Karpas-422 (cell line): Measurements from ENCODE around the gene CNTNAP2. TPM values are rescaled to one million over a fixed set of nuclear protein-coding genes. Genes with fewer than 3 reads are reported as not detected.

Experiments
- DNase-seq: peaks from one replicate; pipeline ENCODE4 v3.0.0-alpha.2; 2015
- H2AFZ ChIP-seq: fragments of 200-600 bp; sonication (generic); 2 replicates; pipeline ENCODE4 v1.6.1; 2014; ENCODE audit warnings: antibody characterized with exemption, low read length, mixed read lengths
- H3K27ac ChIP-seq: fragments of 200-600 bp; sonication (generic); 2 replicates; pipeline ENCODE4 v1.5.1; 2014; ENCODE audit warnings: mild to moderate bottlenecking, low read length, moderate library complexity
- H3K27me3 ChIP-seq: fragments of 200-600 bp; sonication (generic); 2 replicates; pipeline ENCODE4 v1.6.1; 2014; ENCODE audit warnings: low read length, mixed read lengths
- H3K36me3 ChIP-seq: fragments of 200-600 bp; sonication (generic); 2 replicates; pipeline ENCODE4 v1.6.1; 2014; ENCODE audit warnings: low read length, mixed read lengths; ENCODE audit not compliant: insufficient read depth
- H3K4me1 ChIP-seq: fragments of 200-600 bp; sonication (generic); 2 replicates; pipeline ENCODE4 v1.6.1; 2014; ENCODE audit warnings: mild to moderate bottlenecking, low read length, mixed read lengths
- H3K4me2 ChIP-seq: fragments of 200-600 bp; sonication (generic); 2 replicates; pipeline ENCODE4 v1.6.1; 2014; ENCODE audit warnings: low read length, low read depth, mild to moderate bottlenecking; ENCODE audit not compliant: poor library complexity, severe bottlenecking
- H3K4me3 ChIP-seq: fragments of 200-600 bp; sonication (generic); 2 replicates; pipeline ENCODE4 v1.5.1; 2014; ENCODE audit warnings: mild to moderate bottlenecking, antibody characterized with exemption, low read length, mixed read lengths
- H3K79me2 ChIP-seq: fragments of 200-600 bp; sonication (generic); 2 replicates; pipeline ENCODE4 v1.6.1; 2014; ENCODE audit warnings: mild to moderate bottlenecking, low read length, mixed read lengths
- H3K9ac ChIP-seq: fragments of 200-600 bp; sonication (generic); 2 replicates; pipeline ENCODE4 v1.6.0; 2014; ENCODE audit warnings: low read length
- H3K9me2 ChIP-seq: fragments of 200-600 bp; sonication (generic), shearing (Covaris generic); replicated peaks from 2 replicates; pipeline ENCODE4 v1.6.0; 2014; ENCODE audit warnings: mild to moderate bottlenecking, low read length, moderate library complexity; ENCODE audit not compliant: insufficient read depth
- H3K9me3 ChIP-seq: fragments of 300-700, 200-600 bp; sonication (generic); 2 replicates; pipeline ENCODE4 v1.6.1; 2014; ENCODE audit warnings: low read length, mixed read lengths
- H4K20me1 ChIP-seq: fragments of 200-600 bp; sonication (generic); 2 replicates; pipeline ENCODE4 v1.6.1; 2014; ENCODE audit warnings: mild to moderate bottlenecking, antibody characterized with exemption, low read length, low read depth; ENCODE audit not compliant: insufficient read depth
- total RNA-seq: library from RNA; depleted of rRNA; stranded (reverse); fragments of >200 nt; shearing (Covaris generic); gene quantifications from 2 replicates; pipeline ENCODE4 v1.2.3, GENCODE V29; 2014; ENCODE audit warnings: low replicate concordance

The CNTNAP2 gene
- total RNA-seq, 1 experiment from 2014 or later, result not detected

GRCh38 chr7:147170341-147171012 lies 1053.9 kb downstream of the CNTNAP2 start:
- no peak overlapping the region for H2AFZ ChIP-seq
- H3K27ac ChIP-seq, result no peak overlapping the region
- H3K27me3 ChIP-seq, result no peaks in the 10 kb centered on the region
- H3K36me3 ChIP-seq, result no peaks in the 10 kb centered on the region; the same call in 1 of the 2 replicates
- no peaks in the 10 kb centered on the region for H3K79me2 ChIP-seq
- H3K4me2 ChIP-seq, result no peak overlapping the region
- H3K9me2 ChIP-seq, result no peaks in the 10 kb centered on the region
- no peaks in the 10 kb centered on the region for H3K4me1 ChIP-seq
- no peaks in the 10 kb centered on the region for H4K20me1 ChIP-seq
- no peak overlapping the region for H3K4me3 ChIP-seq
- no peak overlapping the region for H3K9ac ChIP-seq
- H3K9me3 ChIP-seq, result peaks cover 8% of the 10 kb centered on the region
- no peak for DNase-seq

GRCh38 chr7:147171013-147171391 lies 1054.4 kb downstream of the CNTNAP2 start:
- H4K20me1 ChIP-seq, result no peaks in the 10 kb centered on the region
- no peak overlapping the region for H3K27ac ChIP-seq
- H3K36me3 ChIP-seq, result no peaks in the 10 kb centered on the region; the same call in 1 of the 2 replicates
- H3K79me2 ChIP-seq, result no peaks in the 10 kb centered on the region
- no peak for DNase-seq
- no peaks in the 10 kb centered on the region for H3K27me3 ChIP-seq
- peaks cover 8% of the 10 kb centered on the region for H3K9me3 ChIP-seq
- no peak overlapping the region for H3K4me2 ChIP-seq
- H3K9ac ChIP-seq, result no peak overlapping the region
- H2AFZ ChIP-seq, result no peak overlapping the region
- H3K4me1 ChIP-seq, result no peaks in the 10 kb centered on the region
- H3K9me2 ChIP-seq, result no peaks in the 10 kb centered on the region
- no peak overlapping the region for H3K4me3 ChIP-seq

- DNase-seq, result no peak
- Histone ChIP-seq H2AFZ (no peak overlapping the region), H3K9me2 (no peaks in the 10 kb centered on the region)
These were observed 1057.3 kb downstream of the CNTNAP2 start for GRCh38 chr7:147173883-147174282.

GRCh38 chr7:147182874-147183273 lies 1066.3 kb downstream of the CNTNAP2 start:
- Histone ChIP-seq H3K4me1 (no peaks in the 10 kb centered on the region), H3K79me2 (no peaks in the 10 kb centered on the region), H3K9me2 (no peaks in the 10 kb centered on the region), H4K20me1 (no peaks in the 10 kb centered on the region), H3K9me3 (peaks cover 2% of the 10 kb centered on the region), H3K4me3 (no peak overlapping the region), H2AFZ (no peak overlapping the region), H3K4me2 (no peak overlapping the region), H3K9ac (no peak overlapping the region), H3K36me3 (no peaks in the 10 kb centered on the region), H3K27me3 (no peaks in the 10 kb centered on the region), H3K27ac (no peak overlapping the region)
- DNase-seq, result no peak

More at GRCh38 chr7:147173883-147174282, 1057.3 kb downstream of the CNTNAP2 start:
- no peak overlapping the region for H3K4me3 ChIP-seq
- no peaks in the 10 kb centered on the region for H3K79me2 ChIP-seq
- H3K27ac ChIP-seq, result no peak overlapping the region
- no peaks in the 10 kb centered on the region for H3K27me3 ChIP-seq
- no peak overlapping the region for H3K9ac ChIP-seq
- H3K9me3 ChIP-seq, result peaks cover 16% of the 10 kb centered on the region
- H3K4me1 ChIP-seq, result no peaks in the 10 kb centered on the region
- no peaks in the 10 kb centered on the region; the same call in 1 of the 2 replicates for H3K36me3 ChIP-seq
- no peak overlapping the region for H3K4me2 ChIP-seq
- H4K20me1 ChIP-seq, result no peaks in the 10 kb centered on the region

GRCh38 chr7:147183276-147183675 lies 1066.7 kb downstream of the CNTNAP2 start:
- no peak overlapping the region for H3K27ac ChIP-seq
- no peak for DNase-seq
- H3K4me3 ChIP-seq, result no peak overlapping the region
- no peaks in the 10 kb centered on the region for H4K20me1 ChIP-seq
- H3K27me3 ChIP-seq, result no peaks in the 10 kb centered on the region
- H3K4me2 ChIP-seq, result no peak overlapping the region
- no peaks in the 10 kb centered on the region for H3K36me3 ChIP-seq
- H3K79me2 ChIP-seq, result no peaks in the 10 kb centered on the region
- H3K4me1 ChIP-seq, result no peaks in the 10 kb centered on the region
- H3K9ac ChIP-seq, result no peak overlapping the region
- no peak overlapping the region for H2AFZ ChIP-seq
- no peaks in the 10 kb centered on the region for H3K9me2 ChIP-seq
- no peaks in the 10 kb centered on the region; the same call in none of the 2 replicates for H3K9me3 ChIP-seq

- Histone ChIP-seq H3K9me2 (no peaks in the 10 kb centered on the region), H3K9ac (no peak overlapping the region), H3K9me3 (no peaks in the 10 kb centered on the region; the same call in none of the 2 replicates), H3K4me2 (no peak overlapping the region), H3K27me3 (no peaks in the 10 kb centered on the region), H3K4me1 (no peaks in the 10 kb centered on the region), H3K4me3 (no peak overlapping the region), H3K36me3 (no peaks in the 10 kb centered on the region), H2AFZ (no peak overlapping the region), H4K20me1 (no peaks in the 10 kb centered on the region), H3K27ac (no peak overlapping the region), H3K79me2 (no peaks in the 10 kb centered on the region)
- no peak for DNase-seq
These were observed 1071.9 kb downstream of the CNTNAP2 start for GRCh38 chr7:147188467-147188866.

- Histone ChIP-seq H4K20me1 (no peaks in the 10 kb centered on the region), H3K9ac (no peak overlapping the region), H3K4me1 (no peaks in the 10 kb centered on the region), H3K9me2 (no peaks in the 10 kb centered on the region), H3K4me3 (no peak overlapping the region), H3K4me2 (no peak overlapping the region), H3K27ac (no peak overlapping the region), H3K27me3 (no peaks in the 10 kb centered on the region), H2AFZ (no peak overlapping the region), H3K9me3 (peaks cover 7% of the 10 kb centered on the region), H3K36me3 (no peaks in the 10 kb centered on the region), H3K79me2 (no peaks in the 10 kb centered on the region)
- DNase-seq, result no peak
These were observed 1076.9 kb downstream of the CNTNAP2 start for GRCh38 chr7:147193476-147193875.

- no peak overlapping the region for H3K27ac ChIP-seq
- no peak overlapping the region for H2AFZ ChIP-seq
- H3K27me3 ChIP-seq, result no peaks in the 10 kb centered on the region
- no peaks in the 10 kb centered on the region for H3K36me3 ChIP-seq
- H3K4me1 ChIP-seq, result no peaks in the 10 kb centered on the region
- H3K9me2 ChIP-seq, result no peaks in the 10 kb centered on the region
- no peak overlapping the region for H3K9ac ChIP-seq
- no peak overlapping the region for H3K4me2 ChIP-seq
- no peaks in the 10 kb centered on the region for H3K79me2 ChIP-seq
- H4K20me1 ChIP-seq, result no peaks in the 10 kb centered on the region
- no peak for DNase-seq
- no peak overlapping the region for H3K4me3 ChIP-seq
- H3K9me3 ChIP-seq, result peaks cover 9% of the 10 kb centered on the region
These were observed 1079.9 kb downstream of the CNTNAP2 start for GRCh38 chr7:147196481-147196880.
